Globus pallidus (tissue), 1 donor: ENCODE data around the gene TNFRSF11A.

Source experiments
- DNase-seq: peaks from one replicate; pipeline ENCODE4 v3.0.0-alpha.2; 2015; ENCODE audit warnings: low spot score

TNFRSF11A gene

GRCh38 chr18:62325806-62326645, 916 bp downstream of the TNFRSF11A start:
- no peak for DNase-seq

- DNase-seq: no peak
These were observed 1.7 kb downstream of the TNFRSF11A start for GRCh38 chr18:62326646-62327348.

GRCh38 chr18:62327977-62328376, 2.9 kb downstream of the TNFRSF11A start:
- DNase-seq: no peak

- DNase-seq: no peak
These were observed 3.7 kb downstream of the TNFRSF11A start for GRCh38 chr18:62328586-62329525.

GRCh38 chr18:62329691-62330454, 4.8 kb downstream of the TNFRSF11A start:
- no peak for DNase-seq

DNA sequence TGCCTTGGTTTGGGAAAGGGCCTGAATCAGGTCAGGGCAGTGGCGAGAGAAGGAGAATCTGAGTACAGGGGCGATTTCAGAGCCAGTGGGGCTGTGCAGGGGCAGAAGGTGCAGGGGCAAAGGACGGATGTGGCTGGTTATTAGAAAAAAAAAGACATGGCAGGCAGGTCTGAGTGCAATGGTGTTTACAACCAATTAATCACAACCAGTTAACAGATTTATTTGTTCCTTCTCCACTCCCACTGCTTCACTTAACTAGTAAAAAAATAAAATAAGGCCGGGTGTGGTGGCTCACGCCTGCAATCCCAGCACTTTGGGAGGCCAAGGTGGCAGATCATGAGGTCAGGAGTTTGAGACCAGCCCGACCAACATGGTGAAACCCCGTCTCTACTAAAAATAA, 5.5 kb downstream of the TNFRSF11A start:
- no peak for DNase-seq

- DNase-seq: no peak
These were observed 6.7 kb downstream of the TNFRSF11A start for GRCh38 chr18:62331581-62332356.

DNA sequence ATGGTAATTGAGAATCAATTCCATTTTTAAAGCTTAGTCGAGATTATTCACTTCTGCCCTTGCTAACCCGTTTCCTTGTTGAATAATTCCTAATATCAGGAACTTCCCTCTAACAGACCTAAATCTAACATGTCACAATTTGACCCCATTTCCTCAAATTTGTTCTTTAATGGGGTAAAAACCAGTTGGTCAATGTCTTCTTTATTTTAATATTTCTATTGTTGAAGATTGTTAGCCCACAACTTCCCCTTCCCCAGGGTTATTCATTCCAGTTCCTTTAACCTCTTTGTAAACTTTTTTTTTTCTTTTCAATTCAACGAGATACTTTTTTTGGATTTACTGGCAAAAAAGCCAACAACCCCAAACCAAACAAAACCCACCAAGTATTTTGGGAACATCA, 7.3 kb downstream of the TNFRSF11A start:
- no peak for DNase-seq

GRCh38 chr18:62332964-62333695, 8.0 kb downstream of the TNFRSF11A start:
- DNase-seq: no peak

- no peak for DNase-seq
These were observed 9.0 kb downstream of the TNFRSF11A start for GRCh38 chr18:62334120-62334519.

DNA sequence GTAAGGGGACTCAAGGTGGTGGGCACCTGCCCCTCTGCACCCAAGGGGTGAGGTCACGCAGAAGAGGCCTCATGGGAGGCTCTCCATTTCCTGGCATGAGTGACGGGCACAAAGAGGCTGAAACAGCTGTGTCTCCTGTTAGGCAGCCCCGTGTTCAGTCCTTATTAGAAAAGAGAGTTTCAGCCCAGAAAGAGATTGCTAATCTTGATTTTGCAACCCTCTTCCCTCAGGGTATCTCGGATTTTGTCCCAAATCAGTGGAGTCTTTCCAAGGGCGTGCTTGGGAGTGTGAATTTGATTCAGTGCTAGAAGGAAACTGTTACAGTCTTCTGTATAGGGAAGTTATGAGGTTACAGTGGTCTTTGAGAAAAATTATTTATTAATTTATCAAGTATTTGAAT, 10.4 kb downstream of the TNFRSF11A start:
- DNase-seq: no peak

DNA sequence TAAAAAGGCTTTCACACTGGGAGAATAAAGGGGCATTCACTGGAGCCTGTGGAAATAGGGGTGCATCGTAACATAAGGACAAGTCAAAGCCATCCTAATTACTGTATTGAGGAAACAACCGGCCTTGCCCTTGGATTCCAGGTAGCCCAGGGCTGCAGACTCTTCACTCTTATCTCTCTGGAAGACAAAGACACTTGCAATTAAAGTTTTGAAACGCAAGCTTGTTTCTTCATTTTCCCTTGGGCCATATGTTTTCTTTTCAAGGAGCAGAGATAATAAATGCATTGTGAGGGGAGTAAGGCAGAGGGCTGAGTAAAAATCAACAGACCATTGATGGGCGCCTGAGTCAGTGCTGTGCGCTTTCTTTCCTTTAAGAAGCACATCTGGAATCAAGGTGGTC, 11.5 kb downstream of the TNFRSF11A start:
- DNase-seq: no peak

DNA sequence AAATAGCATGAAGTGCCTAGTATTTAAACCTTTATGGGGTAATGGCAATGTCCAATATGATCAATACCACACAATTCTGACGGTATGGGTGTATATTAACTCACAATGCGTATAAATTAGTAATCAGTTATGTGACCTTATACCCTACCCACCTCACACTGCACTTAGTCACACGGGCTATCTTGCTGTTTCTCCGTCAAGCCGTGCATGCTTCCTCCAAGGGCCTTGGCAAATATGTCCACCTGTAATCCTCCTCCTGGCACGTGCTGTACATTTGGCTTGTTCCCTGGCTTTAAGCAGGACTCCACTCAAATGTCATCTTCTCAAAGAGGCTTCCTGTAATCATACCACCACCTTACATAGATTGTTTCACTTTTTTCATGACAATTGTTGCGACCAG, 12.2 kb downstream of the TNFRSF11A start:
- DNase-seq: no peak

- no peak for DNase-seq
These were observed 13.5 kb downstream of the TNFRSF11A start for GRCh38 chr18:62338446-62339105.

- no peak for DNase-seq
These were observed 14.2 kb downstream of the TNFRSF11A start for GRCh38 chr18:62339106-62339988.

DNA sequence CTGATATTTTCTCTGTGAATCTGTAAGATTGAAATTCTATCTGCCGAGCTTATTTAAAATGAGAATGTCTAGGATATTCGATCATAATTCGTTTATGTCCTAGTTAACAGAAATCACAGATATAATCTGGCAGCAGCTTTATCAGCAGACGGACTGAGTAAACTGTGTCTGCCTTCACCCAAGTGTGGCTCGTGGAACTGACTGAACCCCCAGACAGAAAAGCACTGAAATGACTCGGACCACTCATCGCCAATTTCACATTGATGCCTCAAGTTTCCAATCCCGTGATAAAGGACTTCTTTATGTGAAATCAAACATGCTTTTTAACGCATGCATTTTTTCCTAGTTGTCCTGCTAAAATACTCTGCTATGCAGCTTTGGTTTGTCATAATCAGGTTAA, 15.9 kb downstream of the TNFRSF11A start:
- no peak for DNase-seq

DNA sequence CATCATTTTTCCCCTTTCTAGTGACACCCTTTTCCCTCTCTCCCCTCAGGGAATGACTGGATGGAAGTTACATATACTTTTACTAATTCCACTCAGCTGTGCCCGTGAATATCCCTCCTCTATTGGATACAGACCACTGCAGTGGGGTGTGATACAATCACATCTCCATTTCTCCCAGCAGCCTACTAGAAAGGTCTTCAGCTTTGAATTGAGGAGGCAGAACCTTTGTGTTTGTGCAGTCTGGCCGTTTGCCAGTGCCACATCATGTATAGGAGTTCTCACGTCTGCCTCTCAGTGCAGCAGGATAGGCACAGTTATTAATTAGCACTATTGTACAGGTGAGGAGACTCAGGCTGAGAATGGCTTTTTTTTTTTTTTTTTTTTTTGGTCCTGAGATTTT, 16.4 kb downstream of the TNFRSF11A start:
- no peak for DNase-seq

DNA sequence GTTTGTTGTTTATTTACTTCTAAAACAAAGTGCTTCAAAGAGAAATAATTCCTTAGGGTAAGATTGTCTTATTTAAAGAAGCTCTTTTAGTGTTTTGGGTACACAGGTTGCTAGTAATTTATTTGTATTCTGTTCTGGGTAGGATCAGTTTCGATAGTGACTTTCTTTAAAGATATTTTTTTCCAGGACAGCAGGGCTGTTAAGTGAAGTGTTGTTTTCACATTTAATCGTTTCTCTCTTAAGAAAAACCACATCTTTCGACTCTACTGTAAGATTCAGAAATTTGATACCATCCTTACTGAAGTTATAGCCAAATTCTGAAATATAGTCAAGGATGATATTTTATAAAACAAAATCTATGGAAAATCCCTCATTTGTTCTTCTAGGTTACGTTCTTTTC, 17.8 kb downstream of the TNFRSF11A start:
- no peak for DNase-seq

DNA sequence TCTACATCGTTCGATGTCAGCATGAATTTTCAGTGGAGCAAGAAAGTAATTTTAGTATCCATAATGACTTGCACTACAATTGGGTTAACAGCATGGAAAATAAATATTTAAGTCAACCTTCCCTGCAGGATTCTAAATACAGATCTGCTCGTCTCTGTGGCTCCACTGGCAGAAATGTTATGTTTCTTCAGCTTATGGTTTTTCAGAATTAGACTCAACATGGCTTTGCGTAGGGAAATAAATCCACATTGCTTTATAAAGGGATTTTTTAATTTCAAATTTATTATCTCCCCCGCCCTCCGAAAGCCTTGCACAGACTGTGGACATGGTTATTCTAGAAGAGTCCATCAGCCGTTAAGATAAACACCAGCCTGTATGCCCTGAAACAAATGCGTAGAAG, 18.2 kb downstream of the TNFRSF11A start:
- DNase-seq: no peak
